HepG2 (cell line): ENCODE results near the gene OASL. TPM values are rescaled to one million over a fixed set of nuclear protein-coding genes. Genes with fewer than 3 reads are reported as not detected.
A peak's percentile ranks its signal among the peaks of the same experiment; 100 is the strongest.

Experiments
- ARNT2 ChIP-seq: sonication (generic); formaldehyde crosslinking; IDR thresholded peaks from 2 replicates; pipeline ENCODE4 v1.8.0; 2022; ENCODE audit warnings: mild to moderate bottlenecking, low read depth, missing genetic modification reagents, moderate library complexity
- CC2D1A ChIP-seq: sonication (generic); formaldehyde crosslinking; IDR thresholded peaks from 2 replicates; pipeline ENCODE4 v1.8.1; 2023; ENCODE audit warnings: mild to moderate bottlenecking, missing genetic modification reagents
- EP300 ChIP-seq, 3 experiments: sonication (generic) in 1 of 3; formaldehyde crosslinking in 1 of 3; IDR thresholded peaks; 2 replicates each; pipeline versions ENCODE4 v1.5.1 to v1.6.1; 2011 to 2020; ENCODE audit warnings: low read depth in 2 of 3, low read length in 2 of 3, borderline replicate concordance in 1 of 3, improper control_type of control experiment in 1 of 3, mild to moderate bottlenecking in 1 of 3, missing genetic modification reagents in 1 of 3, moderate library complexity in 1 of 3
- KLF16 ChIP-seq, 2 experiments: sonication (generic) in 1 of 2; formaldehyde crosslinking in 1 of 2; IDR thresholded peaks; 2 replicates each; pipeline versions ENCODE4 v1.6.1 to v1.8.0; 2016 to 2023; ENCODE audit warnings: missing genetic modification reagents in 2 of 2, missing compliant biosample characterization in 1 of 2
- LCORL ChIP-seq, 2 experiments: fragments of 450-650 bp in 1 of 2; sonication (generic) in 1 of 2; formaldehyde crosslinking in 1 of 2; IDR thresholded peaks; 2 replicates each; pipeline versions ENCODE4 v1.5.0 to v1.6.1; 2017 to 2020; ENCODE audit warnings: antibody characterized with exemption in 1 of 2, missing genetic modification reagents in 1 of 2
- NFATC3 ChIP-seq: sonication (generic); formaldehyde crosslinking; IDR thresholded peaks from 2 replicates; pipeline ENCODE4 v1.5.1; 2020; ENCODE audit warnings: mild to moderate bottlenecking, missing genetic modification reagents
- NR2F6 ChIP-seq, 2 experiments: IDR thresholded peaks; 2 replicates each; pipeline ENCODE4 v1.6.1; 2016; ENCODE audit warnings: antibody characterized with exemption in 1 of 2, mild to moderate bottlenecking in 1 of 2
- POLR2AphosphoS5 ChIP-seq: IDR thresholded peaks from 2 replicates; pipeline ENCODE4 v1.6.1; 2012; ENCODE audit warnings: low read depth, low read length
- RBAK ChIP-seq: sonication (generic); formaldehyde crosslinking; IDR thresholded peaks from 2 replicates; pipeline ENCODE4 v1.5.1; 2020; ENCODE audit warnings: mild to moderate bottlenecking, missing genetic modification reagents
- RFX1 ChIP-seq: fragments of 450-650 bp; IDR thresholded peaks from 2 replicates; pipeline ENCODE4 v1.6.1; 2017
- SCMH1 ChIP-seq: sonication (generic); formaldehyde crosslinking; IDR thresholded peaks from 2 replicates; pipeline ENCODE4 v1.9.0; 2021; ENCODE audit warnings: missing genetic modification reagents, mild to moderate bottlenecking, borderline replicate concordance
- SIN3A ChIP-seq: IDR thresholded peaks from 2 replicates; pipeline ENCODE4 v1.6.1; 2011; ENCODE audit warnings: low read depth, mild to moderate bottlenecking, control low read depth, low read length, borderline replicate concordance
- WIZ ChIP-seq: sonication (generic); formaldehyde crosslinking; IDR thresholded peaks from 2 replicates; pipeline ENCODE4 v1.5.1; 2020; ENCODE audit warnings: mild to moderate bottlenecking, missing genetic modification reagents
- ZNF317 ChIP-seq: sonication (generic); formaldehyde crosslinking; IDR thresholded peaks from 2 replicates; pipeline ENCODE4 v1.5.0; 2020; ENCODE audit warnings: mild to moderate bottlenecking, missing genetic modification reagents
- ZNF619 ChIP-seq: sonication (generic); formaldehyde crosslinking; IDR thresholded peaks from 2 replicates; pipeline ENCODE4 v1.4.0; 2020; ENCODE audit warnings: mild to moderate bottlenecking, missing genetic modification reagents
- polyA plus RNA-seq, 8 experiments: library from polyadenylated mRNA; depleted of rRNA in 3 of 8; stranded (reverse) in 7 of 8; unstranded in 1 of 8; fragments of >200 nt; fragmentation: Illumina TruSeq in 4 of 8; extraction: Trizol in 4 of 8; gene quantifications; 2 replicates each; pipeline versions ENCODE4 v1.2.1 to v1.2.3, GENCODE V29; 2011 to 2016; ENCODE audit warnings: low read depth in 4 of 8, missing spikeins in 1 of 8, mixed read lengths in 1 of 8; ENCODE audit not compliant: insufficient read depth in 1 of 8
- total RNA-seq, 5 experiments: library from RNA; depleted of rRNA; stranded (reverse); fragments of >200 nt; fragmentation: Illumina TruSeq; extraction: Trizol; gene quantifications; 2 replicates each; pipeline ENCODE4 v1.2.3, GENCODE V29; 2016; ENCODE audit warnings: low read depth in 1 of 5
- TF ChIP-seq, protein P1 (sequence below): sonication (generic); formaldehyde crosslinking; IDR thresholded peaks from one replicate; pipeline ENCODE4 v1.5.1; 2020; ENCODE audit warnings: mild to moderate bottlenecking, missing genetic modification reagents; ENCODE audit errors: not compliant biosample characterization
- TF ChIP-seq, protein P2 (sequence below): sonication (generic); formaldehyde crosslinking; IDR thresholded peaks from 2 replicates; pipeline ENCODE4 v1.4.0; 2020; ENCODE audit warnings: missing genetic modification reagents

Gene OASL
- total and polyA plus RNA-seq, 2 of the 13 experiments (the other 11 are each of a cell fraction or from before 2014, with no cell fraction given): 0.11 to 0.22 TPM

DNA sequence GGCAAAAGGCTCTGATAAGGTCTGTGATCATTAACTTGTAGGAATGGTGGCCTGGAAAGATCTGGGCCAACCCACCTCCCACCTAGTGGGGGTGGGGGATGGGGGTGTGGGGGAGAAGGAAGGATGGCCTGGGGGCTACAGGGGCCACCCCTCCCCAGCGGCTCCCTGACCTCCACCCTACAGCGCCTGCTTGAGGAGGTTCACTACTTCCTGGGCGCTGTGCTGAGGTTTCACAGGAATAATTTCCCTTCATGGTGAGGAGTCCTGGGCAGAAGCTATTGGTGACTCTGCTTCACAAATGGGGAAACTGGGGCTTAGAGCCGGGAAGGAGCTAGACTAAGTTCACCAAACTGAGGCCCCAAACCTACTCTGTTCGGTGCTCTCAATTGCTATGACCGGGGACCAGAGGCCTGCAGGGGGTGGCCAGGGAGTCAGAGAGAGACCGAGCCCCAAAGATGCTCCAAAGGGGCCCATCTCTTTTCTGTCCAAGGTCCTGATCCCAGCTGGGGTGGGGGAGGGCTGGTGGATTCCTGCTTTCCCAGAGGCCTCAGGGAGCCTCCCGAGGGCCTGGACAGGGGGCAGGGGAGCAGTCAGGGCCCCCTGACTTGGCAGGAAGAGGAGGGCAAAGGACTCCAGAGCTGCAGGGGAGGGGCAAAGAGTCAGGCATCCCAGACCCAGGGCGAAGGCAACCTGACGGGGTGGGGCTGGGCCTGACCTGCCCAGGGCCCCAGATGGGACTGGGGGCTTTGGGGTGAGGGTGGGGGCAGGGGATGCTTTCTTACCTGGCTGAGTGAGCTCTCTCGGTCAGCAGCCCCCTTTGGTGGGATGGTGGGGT is 59.0 kb downstream of the OASL start (continued):
- TF ChIP-seq, protein P1, sequence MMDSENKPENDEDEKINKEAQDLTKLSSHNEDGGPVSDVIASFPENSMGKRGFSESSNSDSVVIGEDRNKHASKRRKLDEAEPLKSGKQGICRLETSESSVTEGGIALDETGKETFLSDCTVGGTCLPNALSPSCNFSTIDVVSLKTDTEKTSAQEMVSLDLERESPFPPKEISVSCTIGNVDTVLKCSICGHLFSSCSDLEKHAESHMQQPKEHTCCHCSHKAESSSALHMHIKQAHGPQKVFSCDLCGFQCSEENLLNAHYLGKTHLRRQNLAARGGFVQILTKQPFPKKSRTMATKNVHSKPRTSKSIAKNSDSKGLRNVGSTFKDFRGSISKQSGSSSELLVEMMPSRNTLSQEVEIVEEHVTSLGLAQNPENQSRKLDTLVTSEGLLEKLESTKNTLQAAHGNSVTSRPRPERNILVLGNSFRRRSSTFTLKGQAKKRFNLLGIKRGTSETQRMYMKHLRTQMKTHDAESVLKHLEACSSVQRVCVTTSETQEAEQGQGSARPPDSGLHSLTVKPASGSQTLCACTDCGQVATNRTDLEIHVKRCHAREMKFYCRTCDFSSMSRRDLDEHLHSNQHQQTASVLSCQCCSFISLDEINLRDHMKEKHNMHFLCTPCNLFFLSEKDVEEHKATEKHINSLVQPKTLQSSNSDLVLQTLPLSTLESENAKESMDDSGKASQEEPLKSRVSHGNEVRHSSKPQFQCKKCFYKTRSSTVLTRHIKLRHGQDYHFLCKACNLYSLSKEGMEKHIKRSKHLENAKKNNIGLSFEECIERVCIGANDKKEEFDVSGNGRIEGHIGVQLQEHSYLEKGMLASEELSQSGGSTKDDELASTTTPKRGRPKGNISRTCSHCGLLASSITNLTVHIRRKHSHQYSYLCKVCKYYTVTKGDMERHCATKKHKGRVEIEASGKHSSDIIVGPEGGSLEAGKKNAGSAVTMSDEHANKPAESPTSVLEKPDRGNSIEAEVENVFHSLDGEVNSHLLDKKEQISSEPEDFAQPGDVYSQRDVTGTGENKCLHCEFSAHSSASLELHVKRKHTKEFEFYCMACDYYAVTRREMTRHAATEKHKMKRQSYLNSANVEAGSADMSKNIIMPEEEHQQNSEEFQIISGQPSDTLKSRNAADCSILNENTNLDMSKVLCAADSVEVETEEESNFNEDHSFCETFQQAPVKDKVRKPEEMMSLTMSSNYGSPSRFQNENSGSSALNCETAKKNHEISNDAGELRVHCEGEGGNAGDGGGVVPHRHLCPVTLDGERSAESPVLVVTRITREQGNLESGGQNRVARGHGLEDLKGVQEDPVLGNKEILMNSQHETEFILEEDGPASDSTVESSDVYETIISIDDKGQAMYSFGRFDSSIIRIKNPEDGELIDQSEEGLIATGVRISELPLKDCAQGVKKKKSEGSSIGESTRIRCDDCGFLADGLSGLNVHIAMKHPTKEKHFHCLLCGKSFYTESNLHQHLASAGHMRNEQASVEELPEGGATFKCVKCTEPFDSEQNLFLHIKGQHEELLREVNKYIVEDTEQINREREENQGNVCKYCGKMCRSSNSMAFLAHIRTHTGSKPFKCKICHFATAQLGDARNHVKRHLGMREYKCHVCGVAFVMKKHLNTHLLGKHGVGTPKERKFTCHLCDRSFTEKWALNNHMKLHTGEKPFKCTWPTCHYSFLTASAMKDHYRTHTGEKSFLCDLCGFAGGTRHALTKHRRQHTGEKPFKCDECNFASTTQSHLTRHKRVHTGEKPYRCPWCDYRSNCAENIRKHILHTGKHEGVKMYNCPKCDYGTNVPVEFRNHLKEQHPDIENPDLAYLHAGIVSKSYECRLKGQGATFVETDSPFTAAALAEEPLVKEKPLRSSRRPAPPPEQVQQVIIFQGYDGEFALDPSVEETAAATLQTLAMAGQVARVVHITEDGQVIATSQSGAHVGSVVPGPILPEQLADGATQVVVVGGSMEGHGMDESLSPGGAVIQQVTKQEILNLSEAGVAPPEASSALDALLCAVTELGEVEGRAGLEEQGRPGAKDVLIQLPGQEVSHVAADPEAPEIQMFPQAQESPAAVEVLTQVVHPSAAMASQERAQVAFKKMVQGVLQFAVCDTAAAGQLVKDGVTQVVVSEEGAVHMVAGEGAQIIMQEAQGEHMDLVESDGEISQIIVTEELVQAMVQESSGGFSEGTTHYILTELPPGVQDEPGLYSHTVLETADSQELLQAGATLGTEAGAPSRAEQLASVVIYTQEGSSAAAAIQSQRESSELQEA: no peak
- TF ChIP-seq CC2D1A (CRISPR knock-in tag): no peak
- no peak for TF ChIP-seq RFX1
- TF ChIP-seq WIZ: no peak
- no peak for TF ChIP-seq RBAK (CRISPR knock-in tag)
- 0 out of 2 replicates have a peak, but pooled peaks have one; percentile 70 for TF ChIP-seq ARNT2 (CRISPR knock-in tag)
- TF ChIP-seq EP300 (IDR thresholded peaks at IDR 0.05; ENCODE audit: low read depth in 2 of 2, low read length in 2 of 2): peak; percentile 36 to 76; a peak in 2 of 4 replicates
- peak; percentile 79 for TF ChIP-seq EP300 (CRISPR knock-in tag; IDR thresholded peaks at IDR 0.05; ENCODE audit: borderline replicate concordance)
- TF ChIP-seq, protein P2, sequence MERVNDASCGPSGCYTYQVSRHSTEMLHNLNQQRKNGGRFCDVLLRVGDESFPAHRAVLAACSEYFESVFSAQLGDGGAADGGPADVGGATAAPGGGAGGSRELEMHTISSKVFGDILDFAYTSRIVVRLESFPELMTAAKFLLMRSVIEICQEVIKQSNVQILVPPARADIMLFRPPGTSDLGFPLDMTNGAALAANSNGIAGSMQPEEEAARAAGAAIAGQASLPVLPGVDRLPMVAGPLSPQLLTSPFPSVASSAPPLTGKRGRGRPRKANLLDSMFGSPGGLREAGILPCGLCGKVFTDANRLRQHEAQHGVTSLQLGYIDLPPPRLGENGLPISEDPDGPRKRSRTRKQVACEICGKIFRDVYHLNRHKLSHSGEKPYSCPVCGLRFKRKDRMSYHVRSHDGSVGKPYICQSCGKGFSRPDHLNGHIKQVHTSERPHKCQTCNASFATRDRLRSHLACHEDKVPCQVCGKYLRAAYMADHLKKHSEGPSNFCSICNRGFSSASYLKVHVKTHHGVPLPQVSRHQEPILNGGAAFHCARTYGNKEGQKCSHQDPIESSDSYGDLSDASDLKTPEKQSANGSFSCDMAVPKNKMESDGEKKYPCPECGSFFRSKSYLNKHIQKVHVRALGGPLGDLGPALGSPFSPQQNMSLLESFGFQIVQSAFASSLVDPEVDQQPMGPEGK (CRISPR knock-in tag): peak; percentile 90
- no peak for TF ChIP-seq NR2F6 (IDR thresholded peaks at IDR 0.05)
- TF ChIP-seq NR2F6 (CRISPR knock-in tag; IDR thresholded peaks at IDR 0.05): peak; percentile 57; the same call in 1 of the 2 replicates
- TF ChIP-seq SIN3A: peak; percentile 64; the same call in 1 of the 2 replicates
- no peak for TF ChIP-seq SCMH1
- 0 out of 2 replicates have a peak, but pooled peaks have one; percentile 44 for TF ChIP-seq ZNF317 (CRISPR knock-in tag)
- peak; percentile 70; the same call in 1 of the 2 replicates for TF ChIP-seq ZNF619
- TF ChIP-seq KLF16 (CRISPR knock-in tag; IDR thresholded peaks at IDR 0.05): 0 out of 4 replicates have a peak, but pooled peaks of 1 of the 2 experiments have one; percentile 16
- TF ChIP-seq POLR2AphosphoS5: peak; percentile 43
- no peak for TF ChIP-seq NFATC3
- no peak for TF ChIP-seq LCORL (IDR thresholded peaks at IDR 0.05)
- peak; percentile 74 for TF ChIP-seq LCORL (CRISPR knock-in tag; IDR thresholded peaks at IDR 0.05)
